PC-9 (cell line): Measurements from ENCODE around the gene DNM3. TPM values are rescaled to one million over a fixed set of nuclear protein-coding genes. Genes with fewer than 3 reads are reported as not detected.

Source experiments
- BruUV-seq: library from RNA; stranded (reverse); fragments of 400-500 nt; replicated peaks from 2 replicates; lab custom pipeline; 2021; lab: Mats Ljungman, UMichigan
- CTCF ChIA-PET: fragments of 300-600 bp; sonication (Branson Sonifier 250); formaldehyde crosslinking; loops from one replicate; lab custom pipeline; 2022; ENCODE audit warnings: antibody characterized with exemption; lab: Charles Lee
- POLR2A ChIA-PET: fragments of 300-600 bp; sonication (Branson Sonifier 250); formaldehyde crosslinking; loops from one replicate; lab custom pipeline; 2022; ENCODE audit warnings: antibody characterized with exemption; ENCODE audit not compliant: unreplicated experiment; lab: Charles Lee
- DNase-seq, 2 experiments: peaks; one replicate each; pipeline versions ENCODE4 v3.0.0 to v3.0.0-alpha.2; 2015 to 2022; ENCODE audit warnings: mixed read lengths in 1 of 2
- H2AFZ ChIP-seq: fragments of 200-600 bp; sonication (generic); 2 replicates; pipeline ENCODE4 v1.8.1; 2017; ENCODE audit warnings: antibody characterized with exemption
- H3F3A ChIP-seq: fragments of 200-600 bp; sonication (generic); 2 replicates; pipeline ENCODE4 v1.8.1; 2017; ENCODE audit warnings: antibody characterized with exemption, mild to moderate bottlenecking, low read depth; ENCODE audit not compliant: insufficient read depth
- H3K27ac ChIP-seq: fragments of 200-600 bp; sonication (generic); 2 replicates; pipeline ENCODE4 v1.6.1; 2016; ENCODE audit warnings: mixed run types
- H3K27me3 ChIP-seq: fragments of 200-600 bp; sonication (generic); 2 replicates; pipeline ENCODE4 v1.6.1; 2016; ENCODE audit warnings: low read depth, mixed run types; ENCODE audit not compliant: insufficient read depth
- H3K36me3 ChIP-seq: fragments of 200-600 bp; sonication (generic); 2 replicates; pipeline ENCODE4 v1.6.1; 2016; ENCODE audit warnings: low read depth, mixed run types
- H3K4me1 ChIP-seq: fragments of 200-600 bp; sonication (generic); replicated peaks from 2 replicates; pipeline ENCODE4 v1.6.1; 2016; ENCODE audit warnings: mixed run types; ENCODE audit not compliant: insufficient read depth
- H3K4me2 ChIP-seq: fragments of 200-600 bp; sonication (generic); 2 replicates; pipeline ENCODE4 v1.6.1; 2017; ENCODE audit warnings: mixed run types
- H3K4me3 ChIP-seq: fragments of 200-600 bp; sonication (generic); 2 replicates; pipeline ENCODE4 v1.6.1; 2016; ENCODE audit warnings: mixed run types
- H3K79me2 ChIP-seq: fragments of 200-600 bp; sonication (generic); 2 replicates; pipeline ENCODE4 v1.6.1; 2017; ENCODE audit warnings: low read depth, mixed run types
- H3K9me2 ChIP-seq: fragments of 200-600 bp; sonication (generic); 2 replicates; pipeline ENCODE4 v1.8.1; 2017; ENCODE audit warnings: mild to moderate bottlenecking; ENCODE audit not compliant: insufficient read depth
- H3K9me3 ChIP-seq: fragments of 200-600 bp; sonication (generic); 2 replicates; pipeline ENCODE4 v1.8.1; 2016; ENCODE audit warnings: low read depth; ENCODE audit not compliant: insufficient read depth
- H4K20me1 ChIP-seq: fragments of 200-600 bp; sonication (generic); 2 replicates; pipeline ENCODE4 v1.8.1; 2017; ENCODE audit not compliant: insufficient read depth
- EZH2 ChIP-seq: fragments of 200-600 bp; sonication (generic); IDR thresholded peaks from 2 replicates; pipeline ENCODE4 v1.8.0; 2017; ENCODE audit warnings: antibody characterized with exemption, low read depth
- intact Hi-C: fragments of 100-400 bp; cut with micrococcal nuclease; formaldehyde crosslinking; loops from one replicate; pipeline ENCODE4 v1.10.0; 2022; ENCODE audit not compliant: unreplicated experiment
- total RNA-seq: library from RNA; stranded (reverse); gene quantifications from 2 replicates; pipeline ENCODE4 v1.2.3, GENCODE V29; 2021
- TF ChIP-seq, protein P1 (sequence below): fragments of 200-600 bp; sonication (generic); conservative IDR thresholded peaks from 2 replicates; pipeline ENCODE4 v1.6.1; 2017; ENCODE audit warnings: mixed run types, antibody characterized with exemption, mild to moderate bottlenecking, moderate library complexity

The DNM3 gene
- total RNA-seq, 1 experiment from 2014 or later: 1.7 TPM

DNA sequence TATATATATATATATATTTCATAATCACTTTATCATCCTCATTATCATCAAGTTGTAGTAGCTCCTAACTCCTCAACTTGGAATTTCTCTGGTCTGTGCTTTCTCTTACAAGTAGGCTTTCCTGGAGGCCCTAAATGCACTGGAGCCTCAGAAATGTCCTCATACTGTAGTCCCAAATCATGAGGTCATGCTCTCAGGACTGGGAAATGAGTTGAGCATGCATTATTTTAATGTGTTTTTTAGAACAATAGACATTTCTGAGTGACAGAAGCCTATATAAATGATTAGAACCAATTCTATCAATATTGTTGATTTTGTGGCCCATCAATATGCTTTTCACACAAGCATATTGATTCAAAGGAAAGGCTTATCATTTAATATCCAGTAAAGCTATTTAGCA, 536.3 kb downstream of the DNM3 start:
- Histone ChIP-seq H3F3A (no peaks in the 10 kb centered on the region), H2AFZ (no peak overlapping the region), H3K36me3 (no peaks in the 10 kb centered on the region), H4K20me1 (no peaks in the 10 kb centered on the region), H3K9me2 (no peaks in the 10 kb centered on the region), H3K79me2 (no peaks in the 10 kb centered on the region), H3K4me3 (no peak overlapping the region), H3K27ac (no peak overlapping the region), H3K4me1 (no peaks in the 10 kb centered on the region), H3K4me2 (no peak overlapping the region), H3K9me3 (no peaks in the 10 kb centered on the region), H3K27me3 (no peaks in the 10 kb centered on the region)
- intact Hi-C loops: no loop called here
- ChIA-PET CTCF (no interaction called here), POLR2A (no interaction called here)
- no peak for DNase-seq
- BruUV-seq: no TSS peak
- TF ChIP-seq, protein P1, sequence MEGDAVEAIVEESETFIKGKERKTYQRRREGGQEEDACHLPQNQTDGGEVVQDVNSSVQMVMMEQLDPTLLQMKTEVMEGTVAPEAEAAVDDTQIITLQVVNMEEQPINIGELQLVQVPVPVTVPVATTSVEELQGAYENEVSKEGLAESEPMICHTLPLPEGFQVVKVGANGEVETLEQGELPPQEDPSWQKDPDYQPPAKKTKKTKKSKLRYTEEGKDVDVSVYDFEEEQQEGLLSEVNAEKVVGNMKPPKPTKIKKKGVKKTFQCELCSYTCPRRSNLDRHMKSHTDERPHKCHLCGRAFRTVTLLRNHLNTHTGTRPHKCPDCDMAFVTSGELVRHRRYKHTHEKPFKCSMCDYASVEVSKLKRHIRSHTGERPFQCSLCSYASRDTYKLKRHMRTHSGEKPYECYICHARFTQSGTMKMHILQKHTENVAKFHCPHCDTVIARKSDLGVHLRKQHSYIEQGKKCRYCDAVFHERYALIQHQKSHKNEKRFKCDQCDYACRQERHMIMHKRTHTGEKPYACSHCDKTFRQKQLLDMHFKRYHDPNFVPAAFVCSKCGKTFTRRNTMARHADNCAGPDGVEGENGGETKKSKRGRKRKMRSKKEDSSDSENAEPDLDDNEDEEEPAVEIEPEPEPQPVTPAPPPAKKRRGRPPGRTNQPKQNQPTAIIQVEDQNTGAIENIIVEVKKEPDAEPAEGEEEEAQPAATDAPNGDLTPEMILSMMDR: no peak

DNA sequence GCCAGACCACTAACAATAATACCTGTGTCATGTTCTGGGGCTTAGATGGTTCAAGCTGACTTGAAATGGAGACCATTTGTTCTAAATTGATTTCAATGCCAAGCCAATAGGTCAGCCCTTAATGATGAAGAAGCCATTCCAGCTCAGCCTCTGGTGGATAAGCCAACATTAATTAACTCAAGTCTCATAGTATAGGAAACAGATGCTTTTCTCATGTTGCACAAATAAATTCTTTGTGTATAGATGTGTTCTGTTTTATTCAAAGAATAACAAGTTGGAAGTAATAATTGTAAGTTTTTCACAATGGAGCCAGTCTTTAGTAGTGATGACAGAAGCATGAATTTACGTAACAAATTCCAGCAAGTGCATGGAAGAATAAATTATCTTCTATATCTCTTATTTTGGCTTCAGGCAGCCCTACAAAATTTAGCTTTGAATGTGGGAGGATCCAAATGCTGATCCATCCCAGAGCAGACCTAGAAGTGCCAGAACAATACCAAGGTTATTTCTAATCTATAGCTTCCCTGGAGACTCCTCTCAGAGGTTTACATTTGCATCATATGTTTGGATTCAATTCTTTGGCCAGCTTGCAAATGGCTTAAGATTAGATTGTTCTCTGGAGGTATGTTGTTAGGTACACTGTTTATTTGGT, 536.9 kb downstream of the DNM3 start:
- ChIA-PET CTCF (no interaction called here), POLR2A (no interaction called here)
- no peak for DNase-seq
- H3K27me3 ChIP-seq: no peaks in the 10 kb centered on the region
- no peaks in the 10 kb centered on the region for H3K9me2 ChIP-seq
- H3K4me2 ChIP-seq: no peak overlapping the region
- H3K4me3 ChIP-seq: no peak overlapping the region
- no peaks in the 10 kb centered on the region for H3K79me2 ChIP-seq
- BruUV-seq: no TSS peak
- intact Hi-C loops: no loop called here
- TF ChIP-seq EZH2: no peak
- TF ChIP-seq, protein P1: no peak
- H3K36me3 ChIP-seq: no peaks in the 10 kb centered on the region
- H3F3A ChIP-seq: no peaks in the 10 kb centered on the region
- H3K27ac ChIP-seq: no peak overlapping the region
- H3K9me3 ChIP-seq: no peaks in the 10 kb centered on the region
- no peaks in the 10 kb centered on the region for H3K4me1 ChIP-seq
- H2AFZ ChIP-seq: no peak overlapping the region
- no peaks in the 10 kb centered on the region for H4K20me1 ChIP-seq

DNA sequence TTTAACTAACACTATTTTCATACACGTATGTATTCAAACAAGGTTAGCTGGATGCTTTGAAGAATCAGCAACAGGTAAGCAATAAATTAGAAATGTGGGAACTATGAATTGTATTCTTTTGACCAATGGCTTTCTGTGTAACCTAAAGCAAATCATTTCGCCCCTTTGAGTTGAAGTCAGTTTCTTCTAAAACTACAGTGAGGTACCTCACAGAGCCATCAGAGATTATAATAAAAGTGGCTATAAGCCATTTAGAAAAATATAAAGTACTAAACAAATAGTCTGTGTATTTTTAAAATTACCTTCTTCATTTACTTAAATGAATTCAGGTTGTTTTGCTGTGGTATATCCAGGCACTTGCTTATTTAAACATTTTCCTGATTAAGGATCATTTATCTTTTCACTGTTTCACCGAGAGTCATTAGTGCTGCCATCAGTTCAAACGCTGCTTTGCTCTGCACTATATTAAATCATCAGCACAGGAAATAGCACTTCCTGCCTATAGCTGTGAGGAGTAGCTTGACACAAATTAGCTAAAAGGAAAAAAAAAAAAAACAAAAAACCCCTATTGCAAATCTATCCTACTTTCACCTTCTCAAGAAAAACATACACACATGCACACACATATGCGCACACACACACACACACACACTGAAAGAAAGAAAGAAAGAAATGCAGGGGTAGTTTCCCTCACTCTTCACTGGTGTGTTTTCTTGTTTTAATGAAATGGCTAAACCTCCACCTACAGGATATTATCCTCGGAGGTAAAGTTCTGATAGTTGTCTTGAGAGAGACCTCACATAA, 539.3 kb downstream of the DNM3 start:
- Histone ChIP-seq H4K20me1 (no peaks in the 10 kb centered on the region), H3K9me3 (no peaks in the 10 kb centered on the region; the same call in 1 of the 2 replicates), H3K27me3 (no peaks in the 10 kb centered on the region), H3K4me2 (no peak overlapping the region), H3K4me3 (no peak overlapping the region), H3K79me2 (no peaks in the 10 kb centered on the region), H2AFZ (0 out of 2 replicates have a peak overlapping the region, but pooled peaks have one; percentile 25), H3K27ac (no peak overlapping the region), H3K9me2 (no peaks in the 10 kb centered on the region), H3K4me1 (no peaks in the 10 kb centered on the region), H3F3A (no peaks in the 10 kb centered on the region), H3K36me3 (no peaks in the 10 kb centered on the region)
- ChIA-PET POLR2A (no interaction called here), CTCF (no interaction called here)
- intact Hi-C loops: no loop called here
- DNase-seq: no peak
- no TSS peak for BruUV-seq
- TF ChIP-seq, protein P1: no peak
- TF ChIP-seq EZH2: no peak
